Activated CD4-positive, alpha-beta T cell treated with anti-CD3 and anti-CD28 coated beads, Interleukin-2, amount 10 ng/mL, durations not matched to agents 7 days and 5 days (primary cell): Measurements from ENCODE around the gene SYMPK. TPM values are rescaled to one million over a fixed set of nuclear protein-coding genes. Genes with fewer than 3 reads are reported as not detected.
A peak's percentile ranks its signal among the peaks of the same experiment; 100 is the strongest.
"Not testable (repeated sequence)": the region's sequence is repeated elsewhere in the genome, so short reads cannot be mapped to it uniquely, and the experiment has no call there.

Source experiments
- CTCF ChIA-PET: fragments of 350-600 bp; sonication (Branson Sonifier 250); formaldehyde crosslinking; loops from one replicate; lab custom pipeline; 2021; ENCODE audit warnings: antibody characterized with exemption; lab: Charles Lee
- POLR2A ChIA-PET: fragments of 350-600 bp; sonication (Branson Sonifier 250); formaldehyde crosslinking; loops from one replicate; lab custom pipeline; 2021; ENCODE audit warnings: antibody characterized with exemption; lab: Charles Lee
- DNase-seq: peaks from one replicate; pipeline ENCODE4 v3.0.0-alpha.2; 2020
- H3K27ac Mint-ChIP-seq: one replicate; pipeline ENCODE4 v1.8.0; 2021; ENCODE audit warnings: mild to moderate bottlenecking, moderate library complexity, mixed read lengths
- H3K27me3 Mint-ChIP-seq: one replicate; pipeline ENCODE4 v1.8.0; 2021; ENCODE audit warnings: mixed read lengths
- H3K36me3 Mint-ChIP-seq: one replicate; pipeline ENCODE4 v1.8.0; 2021; ENCODE audit warnings: low read depth, mixed read lengths
- H3K4me1 Mint-ChIP-seq: one replicate; pipeline ENCODE4 v1.8.0; 2021; ENCODE audit warnings: mixed read lengths
- H3K4me3 Mint-ChIP-seq: one replicate; pipeline ENCODE4 v1.8.0; 2021; ENCODE audit warnings: mild to moderate bottlenecking, moderate library complexity, mixed read lengths
- H3K9me3 Mint-ChIP-seq: one replicate; pipeline ENCODE4 v1.8.0; 2021; ENCODE audit warnings: mixed read lengths
- total RNA-seq, 2 experiments: library from RNA; stranded (reverse); gene quantifications; one replicate each; pipeline ENCODE4 v1.2.3, GENCODE V29; 2021

The SYMPK gene
- total RNA-seq, 2 experiments from 2014 or later = 91.0 to 98.0 TPM

DNA sequence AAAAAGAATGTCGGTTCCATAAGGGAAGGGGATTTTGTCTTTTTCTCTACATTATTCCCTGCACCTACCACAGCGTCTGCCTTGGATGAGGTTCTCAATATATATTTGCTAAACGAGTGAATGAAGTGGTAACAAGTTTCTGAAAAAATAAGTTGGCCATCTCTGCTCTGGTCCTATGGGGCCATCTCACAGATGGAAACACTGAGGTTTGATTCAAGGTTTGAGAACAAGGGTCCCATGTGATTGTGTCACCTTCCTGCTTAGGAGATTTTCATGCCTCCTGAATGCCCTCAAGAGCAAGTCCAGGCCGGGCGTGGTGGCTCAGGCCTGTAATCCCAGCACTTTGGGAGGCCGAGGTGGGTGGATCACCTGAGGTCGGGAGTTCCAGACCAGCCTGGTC, 36.3 kb upstream of the SYMPK start:
- Mint-ChIP-seq H3K27me3 (peaks cover 3% of the 10 kb centered on the region), H3K4me3 (no peak overlapping the region), H3K4me1 (peaks cover 25% of the 10 kb centered on the region), H3K9me3 (no peaks in the 10 kb centered on the region), H3K27ac (no peak overlapping the region), H3K36me3 (peaks cover 26% of the 10 kb centered on the region)
- no peak for DNase-seq
- ChIA-PET CTCF (interaction anchor here (1.2 kb wide), 1 partner anchor 16 kb away, joined by 3 read pairs; no protein-coding TSS in a partner anchor), POLR2A (no interaction called here)

DNA sequence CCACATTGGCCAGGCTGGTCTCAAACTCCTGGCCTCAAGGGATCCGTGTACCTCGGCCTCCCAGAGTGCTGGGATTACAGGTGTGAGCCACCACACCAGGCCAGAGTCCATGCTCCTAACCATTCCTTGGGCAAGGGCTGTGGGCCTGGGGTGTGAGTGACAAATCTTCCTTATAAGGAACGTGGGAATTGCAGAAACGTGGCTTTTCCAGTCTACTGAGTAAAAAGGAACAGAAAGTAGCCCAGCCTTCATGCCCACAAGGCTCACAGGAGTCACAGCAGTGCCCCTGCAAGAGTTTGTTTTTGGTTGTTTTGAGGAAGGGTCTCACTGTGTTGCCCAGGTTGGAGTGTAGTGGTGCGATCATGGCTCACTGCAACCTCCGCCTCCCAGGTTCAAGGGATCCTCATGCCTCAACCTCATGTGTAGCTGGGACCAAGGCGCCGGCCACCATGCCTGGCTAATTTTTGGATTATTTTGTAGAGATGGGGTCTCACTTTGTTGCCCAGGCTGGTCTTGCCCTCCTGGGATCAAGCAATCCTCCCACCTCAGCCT, 34.4 kb upstream of the SYMPK start:
- Mint-ChIP-seq H3K4me3 (no peak overlapping the region), H3K27me3 (no peaks in the 10 kb centered on the region), H3K9me3 (no peaks in the 10 kb centered on the region), H3K27ac (no peak overlapping the region), H3K4me1 (peaks cover 18% of the 10 kb centered on the region), H3K36me3 (peaks cover 26% of the 10 kb centered on the region)
- POLR2A ChIA-PET = no interaction called here
- CTCF ChIA-PET = no interaction called here
- no peak for DNase-seq

DNA sequence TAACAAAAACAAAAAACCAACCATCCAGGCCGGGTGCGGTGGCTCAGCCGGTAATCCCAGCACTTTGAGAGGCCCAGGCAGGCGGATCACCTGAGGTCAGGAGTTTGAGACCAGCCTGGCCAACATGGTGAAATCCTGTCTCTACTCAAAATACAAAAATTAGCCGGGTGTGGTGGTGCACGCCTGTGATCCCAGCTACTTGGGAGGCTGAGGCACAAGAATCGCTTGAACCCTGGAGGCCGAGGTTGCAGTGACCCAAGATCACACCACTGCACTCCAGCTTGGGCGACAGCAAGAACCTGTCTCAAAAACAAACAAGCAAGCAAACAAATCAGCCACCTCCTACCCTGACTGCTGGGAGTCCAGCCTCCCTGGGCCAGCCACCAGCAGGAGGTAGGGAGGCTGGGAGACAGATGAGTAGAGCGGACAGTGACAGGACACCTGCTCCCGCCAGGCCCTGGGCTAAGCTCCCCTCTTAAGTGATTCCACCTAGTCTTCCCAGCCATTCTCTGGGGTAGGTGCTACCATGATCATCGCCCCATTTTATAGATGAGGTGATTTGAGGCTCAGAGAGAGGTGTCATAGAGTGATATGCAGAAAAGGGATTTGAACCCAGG, 33.1 kb upstream of the SYMPK start:
- H3K4me3 Mint-ChIP-seq, POLR2A ChIA-PET, H3K9me3 Mint-ChIP-seq, H3K27ac Mint-ChIP-seq, H3K27me3 Mint-ChIP-seq, DNase-seq: not testable (repeated sequence)
- H3K36me3 Mint-ChIP-seq = peaks cover 26% of the 10 kb centered on the region
- CTCF ChIA-PET = interaction anchor here (1.9 kb wide), 1 partner anchor 10 kb away, joined by 6 read pairs; the partner anchor contains the start of gene IRF2BP1
- peaks cover 15% of the 10 kb centered on the region for H3K4me1 Mint-ChIP-seq

DNA sequence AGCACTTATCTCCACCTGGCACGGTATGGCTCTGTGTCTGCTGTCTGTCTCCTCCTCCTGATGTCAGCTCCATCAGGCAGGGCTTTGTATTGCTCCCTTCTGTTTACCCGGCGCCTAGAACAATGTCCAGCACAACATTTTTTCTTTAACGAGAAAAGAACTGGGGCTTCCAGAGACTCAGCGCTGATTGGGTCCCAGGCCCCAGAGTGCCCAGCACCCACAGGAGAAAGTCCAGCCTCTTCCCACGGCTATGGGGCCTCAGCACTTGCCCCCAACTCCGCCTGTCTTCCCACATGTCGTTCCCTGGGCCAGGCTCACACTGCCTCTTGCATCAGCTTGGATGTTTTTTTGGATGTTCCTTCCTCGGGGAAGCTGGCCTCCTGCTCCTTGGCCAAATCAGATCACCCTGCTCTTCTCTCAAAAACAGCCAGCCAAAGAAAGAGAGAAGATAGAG, 32.6 kb upstream of the SYMPK start:
- Mint-ChIP-seq H3K9me3 (no peaks in the 10 kb centered on the region), H3K27me3 (no peaks in the 10 kb centered on the region), H3K36me3 (peaks cover 21% of the 10 kb centered on the region), H3K4me1 (peaks cover 10% of the 10 kb centered on the region), H3K4me3 (no peak overlapping the region), H3K27ac (no peak overlapping the region)
- DNase-seq = no peak
- POLR2A ChIA-PET = no interaction called here
- CTCF ChIA-PET = interaction anchor here (1.9 kb wide), 1 partner anchor 10 kb away, joined by 6 read pairs; the partner anchor contains the start of gene IRF2BP1

DNA sequence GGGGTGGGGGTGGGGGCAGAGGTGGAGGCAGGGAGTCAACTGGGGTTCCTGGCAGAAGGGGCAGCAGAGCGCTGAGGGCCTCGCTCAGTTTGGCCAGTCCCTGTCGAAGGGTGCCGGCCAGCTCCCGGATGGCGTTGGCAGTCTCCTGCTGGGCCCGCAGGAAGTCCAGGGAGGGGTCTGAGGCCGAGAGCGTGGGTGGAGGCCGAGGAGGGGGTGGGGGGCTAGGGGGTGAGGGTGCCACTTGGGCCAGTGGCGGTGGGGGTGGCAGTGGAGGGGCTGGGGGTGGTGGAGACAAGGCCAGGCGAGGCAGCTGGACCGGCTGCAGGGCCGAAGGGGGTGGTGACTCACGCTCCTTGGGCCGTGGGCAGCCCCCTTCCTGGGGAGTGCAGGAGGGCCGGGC, 27.9 kb upstream of the SYMPK start:
- no peak overlapping the region for H3K4me3 Mint-ChIP-seq
- peaks cover 5% of the 10 kb centered on the region for H3K36me3 Mint-ChIP-seq

GRCh38 chr19:45889210-45889885, 26.4 kb upstream of the SYMPK start:
- CTCF ChIA-PET = no interaction called here
- H3K4me1 Mint-ChIP-seq = peaks cover 14% of the 10 kb centered on the region
- H3K27ac Mint-ChIP-seq = peak overlapping the region; percentile 69
- H3K36me3 Mint-ChIP-seq = no peaks in the 10 kb centered on the region
- DNase-seq = no peak
- no peaks in the 10 kb centered on the region for H3K9me3 Mint-ChIP-seq
- POLR2A ChIA-PET = no interaction called here
- H3K27me3 Mint-ChIP-seq = no peaks in the 10 kb centered on the region
- no peak overlapping the region for H3K4me3 Mint-ChIP-seq

More for the DNA sequence above, 27.9 kb upstream of the SYMPK start:
- Mint-ChIP-seq H3K27ac (no peak overlapping the region), H3K27me3 (no peaks in the 10 kb centered on the region), H3K4me1 (peaks cover 9% of the 10 kb centered on the region), H3K9me3 (no peaks in the 10 kb centered on the region)
- DNase-seq = no peak
- ChIA-PET CTCF (interaction anchor here (0.9 to 1.6 kb wide), 2 partner anchors 10 to 26 kb away, joined by 3 to 6 read pairs; no protein-coding TSS in a partner anchor), POLR2A (no interaction called here)

DNA sequence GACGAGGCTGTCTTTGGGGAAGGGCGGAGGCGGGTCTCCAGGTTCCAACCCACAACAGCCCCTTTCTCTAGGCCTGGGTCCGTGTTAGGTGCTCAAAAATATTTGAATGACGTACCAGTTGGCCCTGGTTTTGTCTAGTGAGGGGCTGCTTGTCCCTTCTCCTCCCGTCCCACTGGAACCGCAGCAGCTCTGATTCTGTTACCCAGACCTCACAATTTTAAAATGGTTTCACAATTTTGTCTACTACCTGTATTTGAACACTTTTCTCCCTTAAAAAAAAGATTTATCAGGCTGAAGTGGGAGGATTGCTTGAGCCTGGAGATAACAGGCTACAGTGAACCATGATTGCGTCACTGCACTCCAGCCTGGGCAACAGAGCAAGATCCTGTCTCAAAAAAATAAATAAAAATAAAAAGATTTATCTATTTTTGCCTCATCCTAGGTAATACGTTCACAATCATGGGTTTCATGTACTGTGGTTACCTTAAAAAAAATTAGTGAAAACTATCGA, 24.3 kb upstream of the SYMPK start:
- DNase-seq = no peak
- peak overlapping the region; percentile 95 for H3K4me3 Mint-ChIP-seq
- ChIA-PET POLR2A (no interaction called here), CTCF (interaction anchor here (0.8 to 8.1 kb wide), 4 partner anchors 22 to 117 kb away, joined by 3 to 58 read pairs (median 4); partner anchors contain the start of genes FOXA3 and SYMPK)
- peak overlapping the region; percentile 98 for H3K27ac Mint-ChIP-seq
- peaks cover 24% of the 10 kb centered on the region for H3K4me1 Mint-ChIP-seq
- no peaks in the 10 kb centered on the region for H3K27me3 Mint-ChIP-seq
- no peaks in the 10 kb centered on the region for H3K9me3 Mint-ChIP-seq
- peaks cover 2% of the 10 kb centered on the region for H3K36me3 Mint-ChIP-seq

- H3K4me1 Mint-ChIP-seq = peaks cover 28% of the 10 kb centered on the region
- H3K36me3 Mint-ChIP-seq = peaks cover 2% of the 10 kb centered on the region
- H3K27ac Mint-ChIP-seq = peak overlapping the region; percentile 98
- no peaks in the 10 kb centered on the region for H3K9me3 Mint-ChIP-seq
- CTCF ChIA-PET = interaction anchor here (0.6 to 8.1 kb wide), 9 partner anchors 9 to 142 kb away, joined by 3 to 58 read pairs (median 4); partner anchors contain the start of genes FOXA3 and SYMPK
- POLR2A ChIA-PET = interaction anchor here (0.6 to 1.0 kb wide), 3 partner anchors 16 to 94 kb away, joined by 3 to 7 read pairs (median 3); partner anchors contain the start of genes DMWD and MYPOP
- peak; percentile 97 for DNase-seq
- peak overlapping the region; percentile 95 for H3K4me3 Mint-ChIP-seq
- H3K27me3 Mint-ChIP-seq = no peaks in the 10 kb centered on the region
Observed at GRCh38 chr19:45886427-45887199, 23.7 kb upstream of the SYMPK start.

DNA sequence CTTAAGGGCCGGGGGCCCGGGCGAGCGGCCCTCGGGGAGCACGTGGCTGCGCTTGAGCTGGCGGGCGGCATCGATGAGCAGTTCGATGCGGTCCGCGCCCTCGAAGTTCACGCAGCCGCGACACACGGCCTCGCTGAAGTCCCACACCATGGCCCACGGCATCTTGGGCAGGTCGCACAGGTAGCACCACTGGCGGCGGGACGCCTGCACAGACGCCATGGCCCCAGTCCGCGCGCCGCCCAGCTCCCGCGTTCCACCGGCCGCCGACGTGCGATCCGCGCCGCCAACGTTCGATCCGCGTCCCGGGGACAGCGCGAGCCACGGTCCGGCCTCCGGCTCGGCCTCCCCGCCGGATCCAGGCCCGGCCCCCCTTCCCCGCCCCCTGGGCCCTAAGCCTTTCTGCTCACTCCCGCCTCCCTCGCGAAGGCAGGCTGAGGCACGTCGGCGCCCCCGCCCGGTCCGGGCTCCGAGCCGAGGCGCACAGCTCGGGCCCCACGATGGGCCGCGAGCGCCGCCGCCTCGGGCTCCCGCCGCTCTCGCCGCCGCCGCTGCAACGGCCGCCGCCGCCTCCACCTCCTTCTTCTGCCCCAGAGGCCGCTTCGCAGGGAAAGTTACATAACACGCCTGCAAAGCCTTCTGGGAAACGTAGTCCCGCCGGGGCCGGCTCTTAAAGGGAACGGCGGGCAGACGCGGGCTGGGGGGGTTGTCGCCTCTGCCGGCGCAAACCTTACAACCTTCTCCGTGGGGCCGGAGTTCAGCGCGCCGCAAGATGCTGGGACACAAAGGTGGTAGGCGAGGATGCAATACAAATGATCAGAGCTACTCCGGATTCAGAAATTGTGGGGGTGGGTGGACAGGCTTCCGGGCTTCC, 22.8 kb upstream of the SYMPK start, which contains the start of gene IRF2BP1:
TSS of gene IRF2BP1 (minus strand) at position 586 of the 871 bp plus-strand sequence. CDS start at position 219, 367 bp downstream.
- ChIA-PET POLR2A (interaction anchor here (0.6 to 1.0 kb wide), 3 partner anchors 17 to 93 kb away, joined by 3 to 7 read pairs (median 3); partner anchors contain the start of genes DMWD and MYPOP), CTCF (interaction anchor here (0.6 to 8.1 kb wide), 10 partner anchors 10 to 143 kb away, joined by 3 to 58 read pairs (median 4); partner anchors contain the start of genes FOXA3 and SYMPK)
- Mint-ChIP-seq H3K9me3 (no peaks in the 10 kb centered on the region), H3K36me3 (peaks cover 2% of the 10 kb centered on the region), H3K4me3 (peak within 1 kb of the TSS; percentile 95), H3K4me1 (peaks cover 31% of the 10 kb centered on the region), H3K27me3 (no peaks in the 10 kb centered on the region), H3K27ac (peak within 1 kb of the TSS; percentile 98)
- peak; percentile 92 for DNase-seq

- Mint-ChIP-seq H3K27ac (peak overlapping the region; percentile 25), H3K4me1 (peaks cover 31% of the 10 kb centered on the region), H3K9me3 (no peaks in the 10 kb centered on the region), H3K27me3 (peaks cover 2% of the 10 kb centered on the region), H3K4me3 (peak overlapping the region; percentile 60), H3K36me3 (peaks cover 2% of the 10 kb centered on the region)
- CTCF ChIA-PET = interaction anchor here (0.9 to 8.1 kb wide), 5 partner anchors 11 to 23 kb away, joined by 3 to 58 read pairs (median 4); partner anchors contain the start of genes FOXA3, MYPOP and SYMPK
- no peak for DNase-seq
- POLR2A ChIA-PET = no interaction called here
Observed at GRCh38 chr19:45884682-45885555, 22.0 kb upstream of the SYMPK start.
